Measurements from ENCODE around the gene KRTAP5-11. TPM values are rescaled to one million over a fixed set of nuclear protein-coding genes. Genes with fewer than 3 reads are reported as not detected.
"Not testable (repeated sequence)": the region's sequence is repeated elsewhere in the genome, so short reads cannot be mapped to it uniquely, and the experiment has no call there.

KRTAP5-11 gene
- total and polyA plus RNA-seq, 2 experiments from 2014 or later = not detected

- TF ChIP-seq ZNF462 (CRISPR knock-in tag; IDR thresholded peaks at IDR 0.05) (no peak), STAT1 (IDR thresholded peaks at IDR 0.05; ENCODE audit: unreplicated experiment) (no peak), CREB1 (CRISPR knock-in tag; IDR thresholded peaks at IDR 0.05; ENCODE audit: low read depth) (no peak), ZNF331 (CRISPR knock-in tag; IDR thresholded peaks at IDR 0.05; ENCODE audit: low read depth) (no peak)
These were observed 46.9 kb downstream of the KRTAP5-11 start (continued) for GRCh38 chr11:71535825-71536224.

GRCh38 chr11:71534711-71535608, 47.7 kb downstream of the KRTAP5-11 start:
- not testable (repeated sequence) for H3F3A ChIP-seq (replicated peaks; ENCODE audit: low read depth); DNase-seq (ENCODE audit: low spot score); H3K36me3 ChIP-seq (ENCODE audit: insufficient read depth); H2AFZ ChIP-seq; H3K27ac ChIP-seq (ENCODE audit: low read depth); H3K79me2 ChIP-seq (replicated peaks; ENCODE audit: insufficient read depth); H3K4me3 Mint-ChIP-seq; H3K4me3 ChIP-seq; H3K27ac Mint-ChIP-seq; H3K4me2 ChIP-seq; H3K9me3 Mint-ChIP-seq; H4K20me1 ChIP-seq (replicated peaks; ENCODE audit: insufficient read depth); H3K27me3 Mint-ChIP-seq (ENCODE audit: insufficient read depth, low read depth, poor library complexity); ATAC-seq; H3K36me3 Mint-ChIP-seq (ENCODE audit: low read depth); H3K27me3 ChIP-seq (ENCODE audit: insufficient read depth); H3K9me2 ChIP-seq (ENCODE audit: insufficient read depth); H3K4me1 Mint-ChIP-seq; H3K4me1 ChIP-seq (ENCODE audit: insufficient read depth)
